Activated T-cell treated with anti-CD3 and anti-CD28 coated beads, Interleukin-2, amount 50 U/mL, for 4 hours (primary cell): ENCODE data around the gene SERPINB7. TPM values are rescaled to one million over a fixed set of nuclear protein-coding genes. Genes with fewer than 3 reads are reported as not detected.

Source experiments
- ATAC-seq, 2 donors: fragments of 200-7000 bp; cut with Tn5 transposase; one replicate each; pipeline ENCODE4 v1.10.0; 2021
- DNase-seq: peaks from one replicate; pipeline ENCODE4 v3.0.0-alpha.2; 2020
- H3K27me3 Mint-ChIP-seq: one replicate; pipeline ENCODE4 v1.8.0; 2021; ENCODE audit warnings: low read depth, mixed read lengths
- H3K36me3 Mint-ChIP-seq: one replicate; pipeline ENCODE4 v1.8.0; 2022; ENCODE audit warnings: mixed read lengths; ENCODE audit not compliant: insufficient read depth
- H3K4me1 Mint-ChIP-seq: one replicate; pipeline ENCODE4 v1.8.0; 2021; ENCODE audit warnings: low read depth, mixed read lengths
- H3K4me3 Mint-ChIP-seq: one replicate; pipeline ENCODE4 v1.8.0; 2021; ENCODE audit warnings: mild to moderate bottlenecking, moderate library complexity, mixed read lengths
- H3K9me3 Mint-ChIP-seq: one replicate; pipeline ENCODE4 v1.8.0; 2021; ENCODE audit warnings: mixed read lengths
- total RNA-seq, 3 donors: library from RNA; stranded (reverse); gene quantifications; one replicate each; pipeline ENCODE4 v1.2.1, GENCODE V29; 2021

The SERPINB7 gene
- total RNA-seq, 3 donors from 2014 or later = not detected

GRCh38 chr18:63763831-63764600 is 11.2 kb upstream of the SERPINB7 start:
- H3K27me3 Mint-ChIP-seq = peaks cover 9% of the 10 kb centered on the region
- no peak overlapping the region for H3K4me3 Mint-ChIP-seq
- H3K4me1 Mint-ChIP-seq = no peaks in the 10 kb centered on the region
- peaks cover 14% of the 10 kb centered on the region for H3K9me3 Mint-ChIP-seq
- H3K36me3 Mint-ChIP-seq = no peaks in the 10 kb centered on the region
- DNase-seq = no peak
- no peak for ATAC-seq

GRCh38 chr18:63765837-63766236 is 9.4 kb upstream of the SERPINB7 start:
- Mint-ChIP-seq H3K4me1 (no peaks in the 10 kb centered on the region), H3K4me3 (no peak overlapping the region), H3K36me3 (no peaks in the 10 kb centered on the region), H3K27me3 (peaks cover 9% of the 10 kb centered on the region), H3K9me3 (peaks cover 4% of the 10 kb centered on the region)
- no peak for ATAC-seq
- no peak for DNase-seq

GRCh38 chr18:63773551-63773950 is 1.7 kb upstream of the SERPINB7 start:
- no peak overlapping the region for H3K4me3 Mint-ChIP-seq
- H3K36me3 Mint-ChIP-seq = no peaks in the 10 kb centered on the region

DNA sequence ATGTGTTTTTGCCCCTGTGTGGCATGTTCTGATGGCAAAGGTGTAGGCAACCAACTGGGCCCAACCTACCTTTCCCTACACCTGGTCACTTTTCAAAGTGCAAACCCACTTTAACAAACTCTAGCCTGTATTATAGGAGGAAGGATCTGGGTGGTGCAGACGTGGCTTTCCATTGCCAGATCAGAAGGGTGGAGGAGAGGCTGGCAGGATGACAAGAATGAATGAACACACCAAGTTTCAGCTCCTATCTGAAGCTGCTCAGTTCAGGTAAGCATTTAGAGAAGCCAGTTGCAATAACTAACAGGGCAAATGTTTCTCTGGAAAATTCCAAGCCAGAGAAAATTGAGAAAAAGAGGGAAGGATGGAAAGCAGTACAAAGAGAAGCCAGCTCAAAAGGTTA is 707 bp upstream of the SERPINB7 start:
- H3K4me3 Mint-ChIP-seq = no peak overlapping the region
- H3K27me3 Mint-ChIP-seq = peaks cover 8% of the 10 kb centered on the region
- ATAC-seq (no peak), DNase-seq (no peak)
- H3K36me3 Mint-ChIP-seq = no peaks in the 10 kb centered on the region
- no peaks in the 10 kb centered on the region for H3K9me3 Mint-ChIP-seq
- H3K4me1 Mint-ChIP-seq = no peaks in the 10 kb centered on the region

More at GRCh38 chr18:63773551-63773950, 1.7 kb upstream of the SERPINB7 start:
- Mint-ChIP-seq H3K27me3 (peaks cover 9% of the 10 kb centered on the region), H3K9me3 (no peaks in the 10 kb centered on the region), H3K4me1 (no peaks in the 10 kb centered on the region)
- no peak for ATAC-seq
- DNase-seq = no peak

GRCh38 chr18:63779386-63779785 is 4.2 kb downstream of the SERPINB7 start:
- Mint-ChIP-seq H3K4me1 (no peaks in the 10 kb centered on the region), H3K27me3 (peaks cover 2% of the 10 kb centered on the region), H3K36me3 (no peaks in the 10 kb centered on the region), H3K4me3 (no peak overlapping the region), H3K9me3 (no peaks in the 10 kb centered on the region)
- no peak for DNase-seq
- ATAC-seq = no peak

- no peaks in the 10 kb centered on the region for H3K4me1 Mint-ChIP-seq
- DNase-seq (no peak), ATAC-seq (no peak)
- no peaks in the 10 kb centered on the region for H3K9me3 Mint-ChIP-seq
- no peaks in the 10 kb centered on the region for H3K36me3 Mint-ChIP-seq
- no peaks in the 10 kb centered on the region for H3K27me3 Mint-ChIP-seq
- H3K4me3 Mint-ChIP-seq = no peak overlapping the region
Measured at GRCh38 chr18:63783394-63783793, 8.2 kb downstream of the SERPINB7 start.

- Mint-ChIP-seq H3K9me3 (no peaks in the 10 kb centered on the region), H3K4me1 (no peaks in the 10 kb centered on the region), H3K4me3 (no peak overlapping the region), H3K36me3 (no peaks in the 10 kb centered on the region), H3K27me3 (no peaks in the 10 kb centered on the region)
- no peak for ATAC-seq
- no peak for DNase-seq
Measured at GRCh38 chr18:63784787-63785452, 9.7 kb downstream of the SERPINB7 start.

DNA sequence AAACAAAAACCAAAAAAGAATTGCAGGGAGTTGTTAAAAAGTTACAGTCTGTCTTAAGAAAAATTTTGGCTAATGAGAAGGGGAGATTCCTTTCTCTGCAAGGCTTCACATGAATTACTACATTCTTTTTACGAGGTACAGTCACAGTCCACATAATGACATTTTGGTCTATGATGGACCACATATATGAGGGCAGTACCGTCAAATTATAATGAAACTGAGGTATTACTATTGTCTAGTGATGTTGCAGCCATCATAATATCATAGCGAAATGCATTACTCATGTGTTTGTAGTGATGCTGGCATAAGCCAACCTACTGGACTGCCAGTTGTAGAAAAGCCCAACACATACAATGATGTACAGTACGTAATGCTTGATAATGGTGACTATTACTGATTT is 12.5 kb downstream of the SERPINB7 start:
- Mint-ChIP-seq H3K9me3 (no peaks in the 10 kb centered on the region), H3K36me3 (no peaks in the 10 kb centered on the region), H3K27me3 (no peaks in the 10 kb centered on the region), H3K4me3 (no peak overlapping the region), H3K4me1 (no peaks in the 10 kb centered on the region)
- DNase-seq = no peak
- no peak for ATAC-seq

DNA sequence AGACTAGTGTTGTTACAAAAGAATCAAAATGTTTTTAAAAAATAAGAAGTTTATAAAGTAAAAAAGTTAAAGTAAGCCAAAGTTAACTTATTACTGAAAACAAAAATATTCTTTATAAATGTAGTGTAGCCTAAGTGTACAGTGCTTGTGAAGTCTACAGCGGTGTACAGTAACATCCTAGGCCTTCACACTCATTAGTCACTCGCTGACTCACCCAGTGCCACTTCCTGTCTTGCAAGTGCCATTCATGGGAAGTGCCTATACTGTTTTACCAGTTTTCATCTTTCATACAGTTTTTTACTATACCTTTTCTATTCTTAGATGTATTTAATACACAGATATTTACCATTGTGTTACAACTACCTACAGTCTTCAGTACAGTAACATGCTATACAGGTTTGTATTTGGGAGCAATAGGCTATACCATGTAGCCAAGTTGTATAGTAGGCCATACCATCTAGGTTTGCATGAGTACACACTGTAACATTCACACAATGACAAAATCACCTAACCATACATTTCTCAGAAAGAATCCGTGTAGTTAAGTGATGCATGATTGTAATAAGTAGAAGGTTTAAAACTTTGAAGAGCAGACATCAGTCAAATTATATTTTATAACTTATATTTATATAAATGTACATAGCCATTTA is 13.4 kb downstream of the SERPINB7 start:
- Mint-ChIP-seq H3K27me3 (no peaks in the 10 kb centered on the region), H3K36me3 (no peaks in the 10 kb centered on the region), H3K4me3 (no peak overlapping the region), H3K4me1 (no peaks in the 10 kb centered on the region), H3K9me3 (no peaks in the 10 kb centered on the region)
- DNase-seq = peak; percentile 8
- peak; percentile 99 to 100 for ATAC-seq

DNA sequence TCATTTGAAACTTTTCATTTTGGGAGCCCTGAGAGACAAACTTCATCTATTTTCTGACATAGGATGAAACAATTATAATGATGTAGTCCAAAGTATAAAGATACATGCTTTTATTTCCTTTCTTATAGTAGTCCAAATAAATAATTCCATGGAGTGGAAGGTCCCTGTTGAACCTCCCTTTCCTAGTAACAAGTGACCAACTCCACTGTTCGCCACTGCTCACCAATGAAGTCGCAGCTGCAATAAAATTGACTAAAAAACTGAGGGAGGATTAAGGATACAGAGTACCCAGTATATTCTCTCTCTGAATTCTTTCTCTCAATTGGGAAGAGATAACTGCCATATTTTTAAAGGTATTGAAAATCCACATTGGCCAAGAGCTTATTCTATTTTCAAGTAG is 14.1 kb downstream of the SERPINB7 start:
- ATAC-seq (no peak), DNase-seq (no peak)
- Mint-ChIP-seq H3K9me3 (no peaks in the 10 kb centered on the region), H3K4me3 (no peak overlapping the region), H3K4me1 (no peaks in the 10 kb centered on the region), H3K27me3 (no peaks in the 10 kb centered on the region), H3K36me3 (no peaks in the 10 kb centered on the region)

DNA sequence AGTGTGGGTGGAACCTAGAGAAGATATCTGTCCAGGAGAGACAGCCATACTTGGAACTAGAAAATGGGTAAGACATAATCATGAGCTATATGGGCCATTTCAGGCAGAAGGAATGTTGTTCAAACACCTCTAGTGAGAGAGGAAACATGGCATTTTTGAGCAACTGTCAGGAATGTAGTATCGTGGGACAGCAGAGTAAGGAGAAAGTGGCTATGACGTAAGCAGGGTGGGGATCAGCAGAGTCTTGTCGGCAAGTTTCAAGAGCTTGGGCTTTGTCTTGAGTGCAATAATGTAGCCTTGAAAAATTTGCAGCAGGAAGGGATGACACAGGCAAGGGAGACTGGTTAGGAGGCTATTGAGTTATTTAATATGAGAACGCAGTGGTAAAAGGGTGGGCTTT is 20.4 kb downstream of the SERPINB7 start:
- ATAC-seq = no peak
- no peaks in the 10 kb centered on the region for H3K4me1 Mint-ChIP-seq
- no peaks in the 10 kb centered on the region for H3K36me3 Mint-ChIP-seq
- H3K27me3 Mint-ChIP-seq = no peaks in the 10 kb centered on the region
- no peak overlapping the region for H3K4me3 Mint-ChIP-seq
- H3K9me3 Mint-ChIP-seq = no peaks in the 10 kb centered on the region
- no peak for DNase-seq

GRCh38 chr18:63799189-63799588 is 24.0 kb downstream of the SERPINB7 start:
- no peaks in the 10 kb centered on the region for H3K27me3 Mint-ChIP-seq
- ATAC-seq (no peak), DNase-seq (no peak)
- H3K36me3 Mint-ChIP-seq = no peaks in the 10 kb centered on the region
- H3K4me1 Mint-ChIP-seq = no peaks in the 10 kb centered on the region
- no peak overlapping the region for H3K4me3 Mint-ChIP-seq
- no peaks in the 10 kb centered on the region for H3K9me3 Mint-ChIP-seq

- DNase-seq (no peak), ATAC-seq (no peak)
- no peak overlapping the region for H3K4me3 Mint-ChIP-seq
- no peaks in the 10 kb centered on the region for H3K27me3 Mint-ChIP-seq
- no peaks in the 10 kb centered on the region for H3K9me3 Mint-ChIP-seq
- H3K36me3 Mint-ChIP-seq = no peaks in the 10 kb centered on the region
- no peaks in the 10 kb centered on the region for H3K4me1 Mint-ChIP-seq
Measured at GRCh38 chr18:63801343-63801742, 26.1 kb downstream of the SERPINB7 start.

- H3K4me1 Mint-ChIP-seq = no peaks in the 10 kb centered on the region
- DNase-seq (no peak), ATAC-seq (no peak)
- H3K9me3 Mint-ChIP-seq = no peaks in the 10 kb centered on the region
- H3K4me3 Mint-ChIP-seq = no peak overlapping the region
- peaks cover 10% of the 10 kb centered on the region for H3K27me3 Mint-ChIP-seq
- H3K36me3 Mint-ChIP-seq = no peaks in the 10 kb centered on the region
Measured at GRCh38 chr18:63808125-63808524, 32.9 kb downstream of the SERPINB7 start.
